ENCODE results near the gene SFT2D3. TPM values are rescaled to one million over a fixed set of nuclear protein-coding genes. Genes with fewer than 3 reads are reported as not detected.

The SFT2D3 gene
- total RNA-seq, 1 experiment from 2014 or later, result 4.7 TPM

GRCh38 chr2:127654838-127655175, 46.5 kb upstream of the SFT2D3 start:
- no peak overlapping the region for H3K56ac ChIP-seq (ENCODE audit: insufficient read length, low read depth, low read length)
- Mint-ChIP-seq H3K27me3 (ENCODE audit: low read depth) (peaks cover 4% of the 10 kb centered on the region), H3K36me3 (ENCODE audit: insufficient read depth in 1 of 3, low read depth in 3 of 3) (no peaks in the 10 kb centered on the region; a peak in 2 of 7 replicates), H3K4me3 (no peak overlapping the region), H3K9me3 (no peaks in the 10 kb centered on the region), H3K4me1 (peaks cover 9 to 18% of the 10 kb centered on the region in 2 experiments), H3K27ac (no peak overlapping the region)
- no peak overlapping the region for H2BK5ac ChIP-seq (ENCODE audit: insufficient read length, low read length)
- H4K5ac ChIP-seq (ENCODE audit: insufficient read length, low read depth, low read length), result no peak overlapping the region
- no peaks in the 10 kb centered on the region for H4K20me1 ChIP-seq (ENCODE audit: control insufficient read depth, insufficient read depth, insufficient read length)
- no peak overlapping the region for H4K91ac ChIP-seq (ENCODE audit: insufficient read length, low read depth, low read length)
- no peaks in the 10 kb centered on the region for H3K79me2 ChIP-seq (ENCODE audit: insufficient read depth, low read length)
- no peak overlapping the region for H3K27ac ChIP-seq (ENCODE audit: insufficient read length, low read depth, low read length)
- H3K79me1 ChIP-seq (ENCODE audit: insufficient read depth, low read depth, low read length, poor library complexity, severe bottlenecking), result no peaks in the 10 kb centered on the region
- H3T11ph ChIP-seq (ENCODE audit: low read length), result no peak overlapping the region
- TF ChIP-seq CTCF (conservative IDR thresholded peaks at IDR 0.05), result no peak
- no peak overlapping the region for H2BK120ac ChIP-seq (ENCODE audit: low read depth, low read length, poor library complexity, severe bottlenecking)
- H2BK15ac ChIP-seq (ENCODE audit: low read depth, low read length), result no peak overlapping the region
- no peak overlapping the region for H4K8ac ChIP-seq (replicated peaks; ENCODE audit: insufficient read length, low read depth, low read length)
- no peak overlapping the region for H3K4me2 ChIP-seq (ENCODE audit: insufficient read depth, insufficient read length, low read length)
- no peak for DNase-seq
- H3K27me3 ChIP-seq (ENCODE audit: insufficient read depth, low read length), result no peaks in the 10 kb centered on the region
- H3K23me2 ChIP-seq (ENCODE audit: insufficient read length, low read depth, low read length, poor library complexity, severe bottlenecking), result no peaks in the 10 kb centered on the region
- H2BK12ac ChIP-seq (ENCODE audit: insufficient read length, low read depth, low read length), result no peak overlapping the region
- H3K4ac ChIP-seq (ENCODE audit: low read depth, low read length), result no peak overlapping the region
- WGBS (ENCODE audit: extremely low coverage, insufficient read length, low lambda C conversion rate), result no CpG with 5 or more reads among the region's 8 CpGs
- no peak overlapping the region for H2AFZ ChIP-seq (ENCODE audit: low read length)
- H3K9me3 ChIP-seq (ENCODE audit: control insufficient read depth, low read depth, low read length), result no peaks in the 10 kb centered on the region
- H3K14ac ChIP-seq (ENCODE audit: insufficient read depth, low read length), result no peak overlapping the region
- no peak overlapping the region for H3K23ac ChIP-seq (ENCODE audit: insufficient read length, low read depth, low read length)
- no peak overlapping the region for H2BK20ac ChIP-seq (ENCODE audit: low read depth, low read length, poor library complexity, severe bottlenecking)
- H3K4me1 ChIP-seq (ENCODE audit: insufficient read depth, low read length), result no peaks in the 10 kb centered on the region
- no peak overlapping the region for H3K9ac ChIP-seq (ENCODE audit: extremely low read depth, insufficient read length, low read length)
- H2AK5ac ChIP-seq (ENCODE audit: insufficient read length, low read length), result no peak overlapping the region
- no peak overlapping the region for H3K18ac ChIP-seq (ENCODE audit: insufficient read length, low read depth, low read length)

Data from H9 (cell line).